GM19193 (cell line): ENCODE results near the gene AGK.

ENCODE experiments used
- POLR2A ChIP-seq: IDR thresholded peaks from 4 replicates; pipeline ENCODE4 v1.6.1; 2011; ENCODE audit not compliant: insufficient read depth, insufficient read length; ENCODE audit errors: extremely low read depth

AGK gene

GRCh38 chr7:141646826-141647480, 95.7 kb downstream of the AGK start:
- no peak for TF ChIP-seq POLR2A

- no peak for TF ChIP-seq POLR2A
Observed at GRCh38 chr7:141648276-141649114, 97.3 kb downstream of the AGK start.

GRCh38 chr7:141649137-141649864, 98.1 kb downstream of the AGK start:
- TF ChIP-seq POLR2A, result no peak

- TF ChIP-seq POLR2A, result no peak
Observed at GRCh38 chr7:141649865-141650634, 98.8 kb downstream of the AGK start.

- no peak for TF ChIP-seq POLR2A
Observed at GRCh38 chr7:141651417-141651816, 100.2 kb downstream of the AGK start.

- no peak for TF ChIP-seq POLR2A
Observed at GRCh38 chr7:141652691-141653090, 101.5 kb downstream of the AGK start.

GRCh38 chr7:141654551-141654950, 103.3 kb downstream of the AGK start:
- no peak for TF ChIP-seq POLR2A

GRCh38 chr7:141659501-141659900, 108.3 kb downstream of the AGK start:
- TF ChIP-seq POLR2A, result no peak

- TF ChIP-seq POLR2A, result no peak
Observed at GRCh38 chr7:141660259-141660658, 109.0 kb downstream of the AGK start.

GRCh38 chr7:141663081-141663849, 112.1 kb downstream of the AGK start:
- no peak for TF ChIP-seq POLR2A

GRCh38 chr7:141664450-141664849, 113.2 kb downstream of the AGK start:
- TF ChIP-seq POLR2A, result no peak

- TF ChIP-seq POLR2A, result no peak
Observed at GRCh38 chr7:141665208-141666035, 114.2 kb downstream of the AGK start.

GRCh38 chr7:141666071-141666470, 114.9 kb downstream of the AGK start:
- TF ChIP-seq POLR2A, result no peak
